Myocyte (in vitro differentiated cells): ENCODE data around the gene CAPNS1. TPM values are rescaled to one million over a fixed set of nuclear protein-coding genes. Genes with fewer than 3 reads are reported as not detected.

Experiments
- DNase-seq: peaks from one replicate; pipeline ENCODE4 v3.0.0-alpha.2; 2012; ENCODE audit warnings: low read depth
- polyA plus RNA-seq: library from polyadenylated mRNA; unstranded; fragments of >200 nt; gene quantifications from one replicate; pipeline ENCODE4 v1.2.1, GENCODE V29; 2012; ENCODE audit warnings: missing spikeins
- total RNA-seq: library from RNA; depleted of rRNA; stranded (reverse); fragments of >200 nt; gene quantifications from 2 replicates; pipeline ENCODE4 v1.2.3, GENCODE V29; 2014

Gene CAPNS1
- 375 and 398 TPM in 2 replicates for total RNA-seq
- 1,175 TPM for polyA plus RNA-seq

- DNase-seq, result peak; percentile 97
These were observed at the start of gene CAPNS1 for GRCh38 chr19:36139473-36140303. TSS of gene CAPNS1 (plus strand) at chr19:36140066. CDS start at chr19:36141012, 946 bp downstream.

GRCh38 chr19:36090910-36091695, 48.8 kb upstream of the CAPNS1 start:
- no peak for DNase-seq

- DNase-seq, result no peak
These were observed 47.3 kb upstream of the CAPNS1 start for GRCh38 chr19:36092566-36092965.

- no peak for DNase-seq
These were observed 46.7 kb upstream of the CAPNS1 start for GRCh38 chr19:36093146-36093662.

- no peak for DNase-seq
These were observed 46.2 kb upstream of the CAPNS1 start for GRCh38 chr19:36093687-36094086.

- no peak for DNase-seq
These were observed 42.8 kb upstream of the CAPNS1 start for GRCh38 chr19:36097036-36097435.

GRCh38 chr19:36099166-36099785, 40.6 kb upstream of the CAPNS1 start:
- no peak for DNase-seq

GRCh38 chr19:36100476-36100875, 39.4 kb upstream of the CAPNS1 start:
- peak; percentile 70 for DNase-seq

GRCh38 chr19:36101550-36102327, 38.1 kb upstream of the CAPNS1 start:
- DNase-seq, result no peak

GRCh38 chr19:36103040-36103626, 36.7 kb upstream of the CAPNS1 start:
- DNase-seq, result no peak

- no peak for DNase-seq
These were observed 35.9 kb upstream of the CAPNS1 start for GRCh38 chr19:36103842-36104552.

GRCh38 chr19:36106441-36106840, 33.4 kb upstream of the CAPNS1 start:
- DNase-seq, result no peak

GRCh38 chr19:36106991-36107390, 32.9 kb upstream of the CAPNS1 start:
- no peak for DNase-seq

GRCh38 chr19:36108684-36109083, 31.2 kb upstream of the CAPNS1 start:
- DNase-seq, result no peak

- DNase-seq, result no peak
These were observed 29.2 kb upstream of the CAPNS1 start, which contains the start of gene OVOL3 for GRCh38 chr19:36110487-36111199. TSS of gene OVOL3 (plus strand) at chr19:36111143. CDS start at chr19:36111203, 60 bp downstream.

- no peak for DNase-seq
These were observed 28.7 kb upstream of the CAPNS1 start for GRCh38 chr19:36111200-36111539.

- DNase-seq, result no peak
These were observed 27.2 kb upstream of the CAPNS1 start for GRCh38 chr19:36112678-36113077.

GRCh38 chr19:36113425-36113824, 26.4 kb upstream of the CAPNS1 start:
- DNase-seq, result no peak
